Endothelial cell of umbilical vein (primary cell): Measurements from ENCODE around the gene SFSWAP.

Source experiments
- CTCF ChIP-seq, 2 donors: IDR thresholded peaks; 1 replicate in 1 of 2; 2 replicates in 1 of 2; pipeline ENCODE4 v1.5.1; 2011; ENCODE audit warnings: low read length in 2 of 2, mild to moderate bottlenecking in 2 of 2, moderate library complexity in 2 of 2, control low read depth in 1 of 2, inconsistent platforms in 1 of 2, low read depth in 1 of 2; ENCODE audit not compliant: insufficient read depth in 1 of 2; ENCODE audit errors: extremely low read depth in 1 of 2
- EZH2 ChIP-seq: IDR thresholded peaks from 2 replicates; pipeline ENCODE4 v1.6.1; 2012; ENCODE audit warnings: borderline replicate concordance, low read depth, mild to moderate bottlenecking, moderate library complexity, low read length, inconsistent platforms; ENCODE audit not compliant: severe bottlenecking

- TF ChIP-seq CTCF (IDR thresholded peaks at IDR 0.05; ENCODE audit: extremely low read depth in 1 of 2, insufficient read depth in 1 of 2, low read depth in 1 of 2, low read length in 2 of 2) (no peak), EZH2 (no peak)
Measured at GRCh38 chr12:131775392-131776236, 64.7 kb downstream of the SFSWAP start.
